Caco-2 (cell line): ENCODE results near the gene JARID2. TPM values are rescaled to one million over a fixed set of nuclear protein-coding genes. Genes with fewer than 3 reads are reported as not detected.

ENCODE experiments used
- BruUV-seq: library from RNA; stranded (reverse); fragments of 400-500 nt; replicated peaks from 2 replicates; lab custom pipeline; 2021; lab: Mats Ljungman, UMichigan
- CTCF ChIA-PET: fragments of 300-600 bp; sonication (Branson Sonifier 250); formaldehyde crosslinking; loops from one replicate; lab custom pipeline; 2022; ENCODE audit warnings: antibody characterized with exemption; lab: Charles Lee
- POLR2A ChIA-PET: fragments of 300-600 bp; sonication (Branson Sonifier 250); formaldehyde crosslinking; loops from one replicate; lab custom pipeline; 2022; ENCODE audit warnings: antibody characterized with exemption; lab: Charles Lee
- DNase-seq, 2 experiments: peaks; one replicate each; pipeline versions ENCODE4 v3.0.0 to v3.0.0-alpha.2; 2020 to 2022
- H3K27me3 ChIP-seq: replicated peaks from 2 replicates; pipeline ENCODE4 v1.6.0; 2011; ENCODE audit warnings: low read length; ENCODE audit not compliant: control insufficient read depth, insufficient read depth
- H3K36me3 ChIP-seq: 2 replicates; pipeline ENCODE4 v1.5.1; 2011; ENCODE audit warnings: low read length; ENCODE audit not compliant: control insufficient read depth, insufficient read depth
- H3K4me1 ChIP-seq: fragments of 250-450 bp; sonication (Bioruptor Pico); 2 replicates; pipeline ENCODE4 v1.5.1; 2020; ENCODE audit warnings: mild to moderate bottlenecking
- H3K4me3 ChIP-seq: 2 replicates; pipeline ENCODE4 v1.5.1; 2011; ENCODE audit warnings: low read depth, mild to moderate bottlenecking, control low read depth, low read length
- H3K9me3 ChIP-seq: fragments of 250-450 bp; sonication (Bioruptor Pico); 2 replicates; pipeline ENCODE4 v1.5.1; 2020; ENCODE audit warnings: mild to moderate bottlenecking, moderate library complexity
- H3K27ac Mint-ChIP-seq: one replicate; pipeline ENCODE4 v1.8.0; 2022; ENCODE audit warnings: mixed read lengths; ENCODE audit not compliant: unreplicated experiment
- H3K27me3 Mint-ChIP-seq: one replicate; pipeline ENCODE4 v1.8.0; 2022; ENCODE audit warnings: mixed read lengths; ENCODE audit not compliant: insufficient read depth, unreplicated experiment
- H3K36me3 Mint-ChIP-seq: one replicate; pipeline ENCODE4 v1.8.0; 2022; ENCODE audit warnings: mild to moderate bottlenecking, mixed read lengths; ENCODE audit not compliant: insufficient read depth, unreplicated experiment
- H3K4me1 Mint-ChIP-seq: one replicate; pipeline ENCODE4 v1.8.0; 2022; ENCODE audit warnings: low read depth, mixed read lengths; ENCODE audit not compliant: unreplicated experiment
- H3K4me3 Mint-ChIP-seq: one replicate; pipeline ENCODE4 v1.8.0; 2022; ENCODE audit warnings: mild to moderate bottlenecking, moderate library complexity, mixed read lengths; ENCODE audit not compliant: unreplicated experiment
- H3K9me3 Mint-ChIP-seq: one replicate; pipeline ENCODE4 v1.8.0; 2022; ENCODE audit warnings: mixed read lengths; ENCODE audit not compliant: unreplicated experiment
- intact Hi-C: fragments of 100-400 bp; cut with micrococcal nuclease; formaldehyde crosslinking; loops from one replicate; pipeline ENCODE4 v1.10.0; 2022; ENCODE audit not compliant: unreplicated experiment
- total RNA-seq: library from RNA; stranded (reverse); gene quantifications from 2 replicates; pipeline ENCODE4 v1.2.3, GENCODE V29; 2022
- TF ChIP-seq, protein P1 (sequence below), 2 experiments: fragments of 200-600 bp in 1 of 2; IDR thresholded peaks; 1 replicate in 1 of 2; 2 replicates in 1 of 2; pipeline versions ENCODE4 v1.5.1 to v1.8.0; 2011 to 2022; ENCODE audit warnings: antibody characterized with exemption in 1 of 2, control low read depth in 1 of 2, inconsistent platforms in 1 of 2, low read depth in 1 of 2, low read length in 1 of 2, mild to moderate bottlenecking in 1 of 2, moderate library complexity in 1 of 2; ENCODE audit not compliant: insufficient read depth in 1 of 2, severe bottlenecking in 1 of 2, unreplicated experiment in 1 of 2

The JARID2 gene
- total RNA-seq, 1 experiment from 2014 or later = 18.3 TPM

DNA sequence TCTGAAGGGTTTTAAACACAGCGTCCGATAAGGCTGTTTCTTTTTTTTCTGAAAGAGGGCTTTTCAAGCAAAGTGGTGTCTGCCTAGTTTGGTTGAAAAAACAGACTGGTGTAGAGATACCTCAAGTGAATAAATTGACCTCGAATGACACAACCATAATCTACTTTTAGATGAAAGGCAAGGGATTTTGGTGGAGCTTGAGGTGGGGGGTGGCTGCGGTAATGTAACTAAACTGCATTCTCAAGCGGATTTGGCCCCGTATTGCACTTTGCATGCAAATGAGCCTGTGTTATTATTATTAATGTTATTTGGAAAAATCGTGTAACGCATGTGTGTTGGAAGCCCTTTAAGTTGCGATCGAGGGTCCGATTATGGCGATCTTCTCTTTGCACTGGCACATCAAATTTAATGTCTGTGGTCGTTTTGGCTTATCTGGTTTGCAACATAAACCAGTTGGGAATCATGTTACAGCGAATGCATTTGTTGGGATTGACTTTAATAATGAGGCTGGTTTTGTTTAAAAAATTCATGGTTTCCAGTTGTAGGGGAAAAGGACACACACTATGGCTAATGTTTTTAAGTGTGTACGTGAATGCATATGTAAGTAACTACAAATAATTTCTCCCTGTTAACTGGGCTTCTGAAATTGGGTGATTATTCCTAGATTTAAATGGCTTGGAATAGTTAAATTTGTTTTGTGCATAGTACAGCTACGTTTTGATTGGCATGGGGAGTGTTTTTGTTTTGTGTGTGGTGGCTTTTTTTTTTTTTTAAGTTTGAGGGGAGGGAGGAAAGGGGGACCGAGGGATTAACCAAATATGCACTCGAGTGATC lies 1.0 kb downstream of the JARID2 start:
- Histone ChIP-seq H3K4me1 (peaks cover 12% of the 10 kb centered on the region), H3K36me3 (no peaks in the 10 kb centered on the region), H3K9me3 (no peaks in the 10 kb centered on the region), H3K4me3 (peak overlapping the region; percentile 90), H3K27me3 (no peaks in the 10 kb centered on the region)
- Mint-ChIP-seq H3K36me3 (peaks cover 38% of the 10 kb centered on the region), H3K4me3 (peak overlapping the region; percentile 85), H3K9me3 (no peaks in the 10 kb centered on the region), H3K4me1 (no peaks in the 10 kb centered on the region), H3K27me3 (no peaks in the 10 kb centered on the region), H3K27ac (peak overlapping the region; percentile 65)
- no TSS peak for BruUV-seq
- POLR2A ChIA-PET = interaction anchor here (0.6 kb wide), 1 partner anchor 617 kb away, joined by 9 read pairs; no protein-coding TSS in a partner anchor
- CTCF ChIA-PET = interaction anchor here (0.6 kb wide), 2 partner anchors 115 to 289 kb away, joined by 5 to 7 read pairs; no protein-coding TSS in a partner anchor
- TF ChIP-seq, protein P1, sequence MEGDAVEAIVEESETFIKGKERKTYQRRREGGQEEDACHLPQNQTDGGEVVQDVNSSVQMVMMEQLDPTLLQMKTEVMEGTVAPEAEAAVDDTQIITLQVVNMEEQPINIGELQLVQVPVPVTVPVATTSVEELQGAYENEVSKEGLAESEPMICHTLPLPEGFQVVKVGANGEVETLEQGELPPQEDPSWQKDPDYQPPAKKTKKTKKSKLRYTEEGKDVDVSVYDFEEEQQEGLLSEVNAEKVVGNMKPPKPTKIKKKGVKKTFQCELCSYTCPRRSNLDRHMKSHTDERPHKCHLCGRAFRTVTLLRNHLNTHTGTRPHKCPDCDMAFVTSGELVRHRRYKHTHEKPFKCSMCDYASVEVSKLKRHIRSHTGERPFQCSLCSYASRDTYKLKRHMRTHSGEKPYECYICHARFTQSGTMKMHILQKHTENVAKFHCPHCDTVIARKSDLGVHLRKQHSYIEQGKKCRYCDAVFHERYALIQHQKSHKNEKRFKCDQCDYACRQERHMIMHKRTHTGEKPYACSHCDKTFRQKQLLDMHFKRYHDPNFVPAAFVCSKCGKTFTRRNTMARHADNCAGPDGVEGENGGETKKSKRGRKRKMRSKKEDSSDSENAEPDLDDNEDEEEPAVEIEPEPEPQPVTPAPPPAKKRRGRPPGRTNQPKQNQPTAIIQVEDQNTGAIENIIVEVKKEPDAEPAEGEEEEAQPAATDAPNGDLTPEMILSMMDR (IDR thresholded peaks at IDR 0.05; ENCODE audit: insufficient read depth in 1 of 2, low read depth in 1 of 2, low read length in 1 of 2, severe bottlenecking in 1 of 2, unreplicated experiment in 1 of 2) = no peak
- no peak for DNase-seq
- intact Hi-C loops = loop anchor here (5.0 to 10.0 kb wide), 2 partner anchors 35 to 198 kb away; no protein-coding TSS in a partner anchor

DNA sequence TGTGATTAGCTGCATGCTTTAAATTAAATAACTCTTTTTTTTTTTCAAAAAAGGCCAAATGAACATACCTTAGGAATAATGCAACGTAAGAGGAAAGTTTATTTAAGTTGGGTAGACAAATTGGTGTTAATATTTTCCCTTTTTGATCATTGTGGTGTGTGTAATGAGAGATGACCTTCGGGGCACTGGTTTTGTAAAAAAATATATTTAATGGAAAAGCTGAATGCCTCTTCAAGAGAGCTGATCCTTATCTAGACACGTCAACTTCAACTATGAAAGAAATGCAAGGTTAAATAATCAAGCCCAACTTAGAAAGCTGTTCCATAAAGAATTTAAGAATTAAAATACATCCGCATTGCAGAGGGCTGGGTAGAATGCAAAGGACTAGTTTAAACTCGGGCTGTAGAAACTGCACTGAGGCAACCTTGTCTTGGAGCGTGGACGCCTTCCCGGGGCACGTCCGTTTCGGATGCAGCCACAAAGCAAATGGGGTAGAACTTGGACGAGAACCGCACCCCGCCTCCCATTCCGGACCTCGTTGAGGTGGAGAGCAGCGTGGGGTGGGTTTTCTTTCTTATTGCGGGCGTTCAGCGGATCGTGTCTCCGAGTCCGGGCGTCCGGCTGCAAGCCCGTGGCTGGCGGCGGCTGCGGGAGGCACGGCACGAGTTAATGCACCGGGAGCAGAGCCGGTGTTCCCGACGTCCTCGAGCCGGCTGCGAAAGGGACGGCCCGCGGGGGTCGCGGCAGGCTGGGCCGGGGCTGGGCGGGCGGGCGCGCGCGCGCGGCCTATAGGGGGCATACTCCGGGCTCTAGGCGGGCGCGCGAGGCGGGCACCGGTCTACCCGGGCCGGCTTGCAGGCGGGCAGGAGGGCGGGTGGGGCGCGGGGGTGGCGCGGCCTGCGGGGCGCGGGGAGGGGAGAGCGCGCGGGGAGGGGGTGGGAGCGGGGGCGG lies 1.9 kb downstream of the JARID2 start:
- Histone ChIP-seq H3K9me3 (no peaks in the 10 kb centered on the region), H3K36me3 (no peaks in the 10 kb centered on the region), H3K27me3 (no peaks in the 10 kb centered on the region), H3K4me3 (peak overlapping the region; percentile 90), H3K4me1 (peaks cover 12% of the 10 kb centered on the region)
- Mint-ChIP-seq H3K36me3 (peaks cover 38% of the 10 kb centered on the region), H3K4me3 (peak overlapping the region; percentile 85), H3K9me3 (no peaks in the 10 kb centered on the region), H3K27ac (peak overlapping the region; percentile 91), H3K27me3 (no peaks in the 10 kb centered on the region), H3K4me1 (no peaks in the 10 kb centered on the region)
- BruUV-seq = TSS peak; percentile 43
- DNase-seq = peak; percentile 51 to 65
- ChIA-PET POLR2A (no interaction called here), CTCF (interaction anchor here (0.6 kb wide), 2 partner anchors 114 to 290 kb away, joined by 5 to 7 read pairs; no protein-coding TSS in a partner anchor)
- TF ChIP-seq, protein P1 (IDR thresholded peaks at IDR 0.05; ENCODE audit: insufficient read depth in 1 of 2, low read depth in 1 of 2, low read length in 1 of 2, severe bottlenecking in 1 of 2, unreplicated experiment in 1 of 2) = peak in 1 of 2 experiments; percentile 19
- intact Hi-C loops = loop anchor here (5.0 to 10.0 kb wide), 2 partner anchors 35 to 197 kb away; no protein-coding TSS in a partner anchor
